ENCODE results near the gene SOX18. TPM values are rescaled to one million over a fixed set of nuclear protein-coding genes. Genes with fewer than 3 reads are reported as not detected.
A peak's percentile ranks its signal among the peaks of the same experiment; 100 is the strongest.

Gene SOX18
- total and polyA plus RNA-seq, 8 donors, result 0.58 to 26.6 (median 8.7) TPM

DNA sequence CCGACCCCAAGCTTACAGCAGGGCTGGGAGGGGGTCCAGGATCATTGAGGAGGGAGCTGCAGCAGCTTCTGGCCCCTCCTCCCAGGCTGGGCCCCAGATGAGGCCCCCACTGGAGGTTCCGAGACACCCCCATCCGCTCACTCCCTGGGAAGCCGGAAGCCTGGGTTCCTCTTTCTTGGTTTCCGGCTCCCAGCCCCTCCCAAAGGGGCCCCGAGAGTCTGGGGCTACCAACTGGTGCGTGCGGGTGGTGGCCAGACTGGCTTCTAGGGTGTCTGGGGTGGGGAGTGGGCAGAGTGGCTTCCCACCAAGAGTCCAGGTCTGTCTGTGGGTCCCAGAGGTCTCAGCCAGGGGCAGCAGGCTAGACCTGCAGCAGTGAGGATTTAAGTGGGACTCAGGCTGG lies 27.7 kb upstream of the SOX18 start:
- H3K9me3 ChIP-seq, result no peaks in the 10 kb centered on the region
- intact Hi-C loops (cut with DNase I; ENCODE audit: low total_unique reads), result no loop called here
- DNase-seq, result peak in 1 of 2 donors; percentile 32
- H3K4me3 ChIP-seq, result peak overlapping the region; percentile 0 to 83 (median 79)
- peaks cover 0 to 2% (median 0%) of the 10 kb centered on the region in 3 donors for H3K27me3 ChIP-seq
- peak overlapping the region in 4 of 5 donors; percentile 5 to 88 (median 76) for H3K27ac ChIP-seq
- WGBS, 5 donors, result 72 to 83% (median 82%) methylated on average over 3 to 8 of the region's 8 CpGs
- H3K36me3 ChIP-seq, result peaks cover 16 to 41% (median 38%) of the 10 kb centered on the region in 4 donors
- H3K4me1 ChIP-seq, result peaks cover 12 to 52% (median 37%) of the 10 kb centered on the region in 4 donors
- TF ChIP-seq EP300 (IDR thresholded peaks at IDR 0.05), result no peak
- TF ChIP-seq POLR2AphosphoS5 (IDR thresholded peaks at IDR 0.05), result no peak
- TF ChIP-seq POLR2A (IDR thresholded peaks at IDR 0.05), result no peak
- TF ChIP-seq CTCF (IDR thresholded peaks at IDR 0.05), result no peak

GRCh38 chr20:64076061-64076997 lies 26.9 kb upstream of the SOX18 start:
- WGBS, 5 donors, result 83 to 96% (median 93%) methylated on average over 9 to 21 of the region's 22 CpGs
- no peak for TF ChIP-seq POLR2AphosphoS5 (IDR thresholded peaks at IDR 0.05)
- no peak for TF ChIP-seq POLR2A (IDR thresholded peaks at IDR 0.05)
- TF ChIP-seq EP300 (IDR thresholded peaks at IDR 0.05), result no peak
- Histone ChIP-seq H3K27ac (peak overlapping the region in 3 of 5 donors; percentile 5 to 88 (median 85)), H3K4me3 (peak overlapping the region; percentile 0 to 83 (median 79)), H3K4me1 (peaks cover 12 to 45% (median 32%) of the 10 kb centered on the region in 4 donors), H3K36me3 (peaks cover 16 to 48% (median 46%) of the 10 kb centered on the region in 4 donors), H3K27me3 (no peaks in the 10 kb centered on the region), H3K9me3 (no peaks in the 10 kb centered on the region)
- no peak for DNase-seq
- intact Hi-C loops (cut with DNase I; ENCODE audit: low total_unique reads), result no loop called here

DNA sequence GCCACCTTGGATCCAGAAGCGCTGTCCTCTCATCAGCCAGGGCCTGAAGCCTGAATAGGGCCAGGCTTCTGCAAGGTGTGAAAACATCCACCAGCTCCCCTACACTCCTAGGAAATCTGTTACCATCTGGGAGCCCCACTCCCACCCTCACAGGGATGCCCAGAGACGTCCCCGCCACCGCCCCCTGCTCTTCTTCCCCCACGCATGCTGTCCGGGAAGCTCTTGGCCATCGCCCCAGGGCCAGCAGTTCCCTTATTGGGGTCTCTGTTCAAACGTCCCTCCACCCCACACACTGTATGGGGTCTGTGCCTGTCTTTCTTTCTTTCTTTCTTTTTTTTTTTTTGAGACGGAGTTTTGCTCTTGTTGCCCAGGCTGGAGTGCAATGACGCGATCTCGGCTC lies 26.1 kb upstream of the SOX18 start:
- H3K27ac ChIP-seq, result no peak overlapping the region
- no peak for TF ChIP-seq POLR2A (IDR thresholded peaks at IDR 0.05)
- no peak for TF ChIP-seq POLR2AphosphoS5 (IDR thresholded peaks at IDR 0.05)
- no peak for TF ChIP-seq EP300 (IDR thresholded peaks at IDR 0.05)
- TF ChIP-seq CTCF (IDR thresholded peaks at IDR 0.05), result no peak
- no peaks in the 10 kb centered on the region for H3K27me3 ChIP-seq
- DNase-seq, result no peak
- H3K36me3 ChIP-seq, result peaks cover 16 to 51% (median 49%) of the 10 kb centered on the region in 4 donors
- H3K9me3 ChIP-seq, result no peaks in the 10 kb centered on the region
- WGBS, 5 donors, result 89 to 97% (median 92%) methylated on average over 11 to 12 of the region's 12 CpGs
- no peak overlapping the region for H3K4me3 ChIP-seq
- peaks cover 12 to 37% (median 30%) of the 10 kb centered on the region in 4 donors for H3K4me1 ChIP-seq
- intact Hi-C loops (cut with DNase I; ENCODE audit: low total_unique reads), result no loop called here

DNA sequence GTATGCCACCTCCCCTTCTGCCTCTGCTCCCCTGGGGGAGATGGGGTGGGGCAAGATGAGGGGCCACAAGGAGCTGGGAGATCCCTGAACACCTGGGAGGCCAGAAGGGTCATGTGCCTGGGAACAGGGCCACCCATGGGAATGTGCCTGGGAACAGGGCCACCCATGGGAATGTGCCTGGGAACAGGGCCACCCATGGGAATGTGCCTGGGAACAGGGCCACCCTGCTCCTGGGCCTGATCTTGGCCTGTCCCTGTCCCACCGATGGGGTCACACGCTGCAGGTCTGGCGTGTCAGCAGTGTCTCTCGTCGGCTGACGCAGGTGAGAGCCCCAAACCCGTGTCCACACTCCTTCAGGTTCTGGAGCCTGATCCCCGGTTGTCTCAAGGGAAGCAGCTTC lies 25.5 kb upstream of the SOX18 start:
- Histone ChIP-seq H3K4me1 (peaks cover 12 to 31% (median 24%) of the 10 kb centered on the region in 4 donors), H3K9me3 (no peaks in the 10 kb centered on the region), H3K4me3 (no peak overlapping the region), H3K36me3 (peaks cover 16 to 57% (median 52%) of the 10 kb centered on the region in 4 donors), H3K27me3 (no peaks in the 10 kb centered on the region), H3K27ac (no peak overlapping the region)
- intact Hi-C loops (cut with DNase I; ENCODE audit: low total_unique reads), result no loop called here
- TF ChIP-seq POLR2A (IDR thresholded peaks at IDR 0.05) (no peak), POLR2AphosphoS5 (IDR thresholded peaks at IDR 0.05) (no peak), EP300 (IDR thresholded peaks at IDR 0.05) (no peak), CTCF (IDR thresholded peaks at IDR 0.05) (no peak)
- no peak for DNase-seq
- WGBS, 5 donors, result 91 to 96% (median 93%) methylated on average over 8 of the region's 8 CpGs
